Measurements from ENCODE around the gene RBFOX1.

RBFOX1 gene

DNA sequence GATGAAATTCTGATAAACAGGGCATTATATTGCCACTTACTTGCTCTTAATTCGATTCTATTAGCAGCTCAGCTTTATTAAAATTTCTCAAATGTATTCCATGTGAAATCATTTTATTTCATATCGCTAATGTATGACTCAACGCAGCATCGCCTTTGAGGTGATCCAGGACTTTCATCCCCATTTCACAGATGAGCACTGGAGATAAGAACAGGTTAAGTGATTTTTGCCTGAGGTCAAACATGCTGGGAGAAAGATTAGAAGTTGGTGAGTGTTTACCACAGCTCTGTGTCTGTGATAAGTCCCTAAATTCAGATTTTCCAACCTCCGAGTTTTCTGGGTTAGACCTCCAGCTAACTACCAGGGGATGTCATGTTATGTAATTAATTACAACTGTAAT, 43.6 kb downstream of the RBFOX1 start:
- no peak for DNase-seq

DNA sequence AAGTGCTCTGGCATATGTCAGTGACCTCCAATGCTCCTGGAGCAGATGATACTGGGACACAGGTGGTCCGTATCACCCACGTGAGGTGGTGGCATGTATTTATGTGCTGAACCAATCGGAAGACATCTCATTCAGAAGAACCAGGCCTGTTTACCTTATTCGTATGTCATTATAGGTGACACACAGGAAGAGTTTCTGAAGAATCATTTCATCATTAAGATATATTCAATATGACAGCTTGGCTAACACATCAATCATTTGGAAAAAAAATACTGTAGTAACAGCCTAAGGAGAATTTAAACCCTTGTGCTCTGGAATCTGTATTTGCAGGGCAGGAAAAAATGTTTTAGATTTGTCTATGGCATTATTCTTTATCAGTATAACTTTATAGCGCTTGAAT, 44.6 kb downstream of the RBFOX1 start:
- DNase-seq = no peak

DNA sequence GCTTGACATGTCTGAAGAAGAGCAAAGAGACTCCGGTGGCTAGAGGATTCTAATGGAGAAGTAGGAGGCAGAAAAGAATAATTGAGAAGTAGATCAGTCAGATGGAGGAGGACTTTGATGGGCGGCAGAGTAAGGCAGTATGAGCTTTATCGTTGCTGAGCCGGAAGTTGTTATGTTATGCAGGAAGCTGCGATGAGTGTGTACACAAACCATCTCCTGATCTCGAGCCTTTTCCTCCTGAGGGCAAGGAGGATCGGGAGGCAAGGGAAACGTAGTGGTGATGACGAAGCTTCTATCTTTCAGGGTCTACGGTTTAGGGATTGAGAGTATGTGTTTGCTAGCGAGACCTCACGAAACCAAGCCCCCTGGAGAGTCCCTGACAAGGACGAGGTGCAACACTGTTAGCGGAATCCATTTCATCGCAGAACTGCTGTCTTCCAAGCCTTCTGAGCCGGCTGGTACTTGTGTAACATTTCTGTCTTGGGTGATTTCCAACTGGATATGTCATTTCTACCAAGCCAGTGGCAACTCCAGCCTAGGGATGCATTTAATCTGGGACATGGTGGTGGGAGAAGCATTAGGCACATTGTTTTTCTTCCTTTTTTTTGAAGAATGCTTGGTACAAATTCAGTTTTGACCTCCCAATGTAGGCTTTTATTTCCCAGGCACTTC, 45.5 kb downstream of the RBFOX1 start:
- DNase-seq = no peak

- no peak for DNase-seq
These were observed 47.8 kb downstream of the RBFOX1 start for GRCh38 chr16:7380441-7380840.

GRCh38 chr16:7380911-7381310, 48.3 kb downstream of the RBFOX1 start:
- no peak for DNase-seq

GRCh38 chr16:7381671-7382070, 49.0 kb downstream of the RBFOX1 start:
- DNase-seq = no peak

DNA sequence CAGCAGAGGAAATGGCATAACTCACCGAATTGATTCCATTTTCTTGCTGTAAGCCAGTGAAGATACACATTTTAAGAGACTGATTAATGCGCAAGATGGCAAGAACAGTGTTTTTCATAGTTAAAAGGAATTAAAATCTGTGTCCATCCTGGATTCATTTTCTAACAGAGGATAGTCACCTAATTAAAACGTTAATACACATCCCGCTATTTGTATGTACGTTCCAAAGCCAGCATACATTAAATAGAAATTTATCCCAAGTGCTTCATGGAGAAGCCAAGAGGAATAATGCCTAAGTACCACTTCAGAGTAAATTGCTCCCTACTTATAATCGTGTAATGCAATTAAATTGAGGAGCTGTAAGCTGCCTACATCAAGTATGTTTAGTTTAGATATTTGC, 49.9 kb downstream of the RBFOX1 start:
- no peak for DNase-seq

GRCh38 chr16:7390974-7391373, 58.3 kb downstream of the RBFOX1 start:
- no peak for DNase-seq

GRCh38 chr16:7391694-7392093, 59.0 kb downstream of the RBFOX1 start:
- DNase-seq = no peak

- DNase-seq = no peak
These were observed 59.6 kb downstream of the RBFOX1 start for GRCh38 chr16:7392206-7392605.

GRCh38 chr16:7393680-7394079, 61.0 kb downstream of the RBFOX1 start:
- DNase-seq = no peak

DNA sequence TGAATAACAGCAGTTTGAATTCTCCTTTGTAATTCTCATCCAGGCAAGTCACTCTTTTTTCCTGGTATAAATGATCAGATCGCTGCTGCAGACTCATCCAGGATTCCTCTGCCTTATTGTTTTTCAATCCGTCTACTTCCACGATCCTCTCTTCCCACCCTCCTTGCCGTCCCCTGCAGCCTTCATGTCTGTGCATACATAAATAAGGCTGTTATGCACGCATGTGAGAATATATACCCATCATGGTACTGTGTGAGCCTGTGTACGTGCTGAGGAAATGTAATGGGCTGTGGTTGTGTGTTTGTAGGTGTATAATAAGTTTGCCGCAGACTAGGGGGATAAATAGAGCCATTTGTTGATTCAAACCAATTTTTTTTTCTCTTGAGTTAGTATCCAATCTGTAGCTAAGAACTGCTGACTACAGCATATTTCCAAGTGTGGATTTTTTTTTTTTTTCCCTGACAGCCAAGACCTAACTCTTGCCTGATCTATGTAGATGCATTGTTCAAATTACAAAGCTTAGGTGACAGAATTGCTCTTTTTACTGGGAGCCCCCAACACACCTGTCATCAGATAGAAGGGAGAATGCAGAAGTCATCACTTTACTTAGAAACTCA, 62.2 kb downstream of the RBFOX1 start:
- DNase-seq = no peak

DNA sequence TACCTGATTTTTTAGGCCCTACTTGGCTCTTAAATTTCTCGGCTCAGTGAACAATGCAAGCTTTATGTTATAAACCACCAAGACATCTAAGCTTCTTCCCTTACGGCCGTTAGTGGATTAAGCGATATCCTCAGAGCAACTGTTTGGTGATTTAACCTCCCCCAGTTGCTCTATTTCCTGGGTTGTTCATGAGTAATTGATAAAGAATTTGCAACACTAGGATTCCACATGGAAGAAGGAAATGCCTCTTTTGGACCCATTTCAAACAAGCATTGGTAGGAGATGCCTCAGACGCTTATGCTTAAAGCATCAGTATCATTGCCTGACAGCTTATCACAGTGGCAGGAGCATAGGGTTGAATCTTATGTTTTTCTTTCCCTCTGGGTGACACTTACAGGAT, 65.3 kb downstream of the RBFOX1 start:
- DNase-seq = no peak

- DNase-seq = no peak
These were observed 65.9 kb downstream of the RBFOX1 start for GRCh38 chr16:7398536-7398935.

- DNase-seq = no peak
These were observed 66.7 kb downstream of the RBFOX1 start for GRCh38 chr16:7399296-7399695.

- no peak for DNase-seq
These were observed 67.7 kb downstream of the RBFOX1 start for GRCh38 chr16:7400117-7400890.

GRCh38 chr16:7404217-7404616, 71.6 kb downstream of the RBFOX1 start:
- no peak for DNase-seq

DNA sequence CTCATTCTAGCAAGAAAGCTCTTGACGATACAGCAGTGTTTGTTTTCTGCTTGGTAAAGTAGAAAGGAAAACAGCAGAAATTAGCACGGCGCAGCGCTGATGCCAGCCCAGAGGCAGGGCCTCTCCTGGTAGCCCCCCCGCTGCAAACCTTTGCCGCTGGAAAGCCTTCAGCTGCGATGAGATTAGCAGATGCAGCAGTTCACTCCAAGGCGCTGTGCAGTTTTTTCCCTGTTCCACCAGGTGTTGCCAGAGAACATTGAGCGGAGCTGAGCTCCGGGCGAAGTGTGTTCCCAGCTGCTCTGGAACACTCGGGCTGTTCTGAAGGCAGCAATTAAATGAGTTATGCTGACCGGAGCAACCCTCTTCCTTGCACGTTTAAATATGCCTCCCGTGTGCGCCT, 72.5 kb downstream of the RBFOX1 start:
- DNase-seq = no peak

DNA sequence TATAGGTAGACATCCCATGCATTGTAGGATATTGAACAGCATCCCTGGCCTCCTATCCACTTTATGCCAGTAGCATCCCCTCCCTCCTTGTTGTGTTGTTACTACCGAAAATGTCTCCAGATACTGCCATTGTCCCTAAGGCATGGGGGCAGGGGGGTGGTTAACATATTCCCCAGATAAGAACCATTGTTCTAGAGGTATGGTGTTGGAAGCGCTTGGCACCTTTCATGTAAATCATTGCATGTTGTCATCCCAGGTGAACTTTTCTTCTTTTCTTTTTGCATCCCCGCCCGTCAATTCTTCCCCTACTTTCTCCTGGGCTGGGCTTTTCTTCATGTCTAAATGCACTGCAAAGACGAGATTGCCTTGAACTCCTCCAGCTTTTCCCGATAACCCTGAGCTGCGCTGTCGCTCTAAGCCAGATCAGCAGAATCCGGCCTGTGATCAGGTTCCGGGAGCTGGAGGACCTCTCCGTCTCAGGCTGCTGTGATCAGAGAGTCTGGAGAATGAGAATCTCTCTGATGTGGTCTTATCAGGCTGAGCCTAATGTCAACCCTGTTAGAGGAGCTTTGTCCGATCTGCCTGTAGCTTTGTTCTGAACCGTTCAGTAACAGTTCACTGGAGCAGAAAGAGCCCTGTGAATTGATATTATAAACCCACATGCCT, 76.2 kb downstream of the RBFOX1 start:
- no peak for DNase-seq

GRCh38 chr16:7419441-7419840, 86.8 kb downstream of the RBFOX1 start:
- DNase-seq = no peak

DNA sequence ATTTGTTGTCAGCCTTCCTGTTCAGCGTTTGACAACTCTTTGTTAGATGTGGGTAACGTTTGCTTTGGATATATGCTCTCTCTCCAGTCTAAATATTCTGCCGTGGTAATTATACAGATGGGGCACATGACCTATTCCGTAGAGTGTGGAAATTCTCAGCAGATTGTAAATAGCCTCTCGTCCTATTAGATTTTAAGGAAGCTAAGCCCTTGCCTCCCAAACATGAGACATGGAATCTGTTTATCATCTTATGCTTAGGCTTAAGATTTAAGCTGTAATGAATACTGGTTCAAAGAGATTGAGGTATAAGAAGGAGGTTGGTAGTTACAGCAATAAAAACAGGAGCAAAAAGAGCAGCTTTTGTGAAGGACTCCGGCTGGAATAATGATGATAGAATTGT, 87.4 kb downstream of the RBFOX1 start:
- no peak for DNase-seq

DNA sequence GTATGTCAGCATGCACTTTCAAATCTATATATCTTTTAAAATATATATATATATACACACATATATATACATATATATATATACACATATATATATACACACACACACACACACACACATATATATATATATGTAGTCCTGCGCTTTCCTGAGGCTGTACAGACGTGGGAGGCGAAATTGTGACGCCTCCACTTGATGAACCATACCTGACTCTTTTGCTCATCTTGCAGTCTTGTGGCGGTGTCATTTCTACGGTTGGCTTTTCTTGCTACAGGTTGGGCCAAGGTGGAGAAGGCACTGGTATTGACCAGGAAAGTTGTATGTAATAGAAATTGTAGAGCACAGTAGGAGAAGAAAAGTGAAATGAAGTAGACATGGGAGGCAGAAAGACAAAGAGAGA, 88.2 kb downstream of the RBFOX1 start:
- no peak for DNase-seq

DNA sequence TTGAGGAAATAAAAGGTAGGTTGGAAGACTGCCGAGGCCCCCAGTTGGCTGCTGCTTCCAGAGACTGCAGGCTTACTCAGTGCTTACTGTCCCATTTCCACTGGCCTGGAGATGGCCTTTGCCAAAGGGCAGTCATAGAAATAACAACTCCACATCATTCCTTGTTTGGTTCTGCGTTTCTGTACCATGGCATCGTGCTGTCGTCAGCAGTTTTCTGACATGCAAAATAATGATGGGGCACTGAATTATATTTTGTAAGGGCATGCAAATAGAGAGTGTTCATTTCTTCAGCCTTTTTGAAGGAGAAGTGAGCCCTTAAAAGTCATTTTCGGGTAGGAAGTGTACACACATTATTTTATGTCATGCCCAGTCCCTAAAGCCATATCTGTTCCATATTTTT, 88.9 kb downstream of the RBFOX1 start:
- no peak for DNase-seq
